Measurements from ENCODE around the gene FAM174C. TPM values are rescaled to one million over a fixed set of nuclear protein-coding genes. Genes with fewer than 3 reads are reported as not detected.
A peak's percentile ranks its signal among the peaks of the same experiment; 100 is the strongest.
"Not testable (repeated sequence)": the region's sequence is repeated elsewhere in the genome, so short reads cannot be mapped to it uniquely, and the experiment has no call there.

The FAM174C gene
- total RNA-seq, 1 donor from 2014 or later = 30.0 TPM

DNA sequence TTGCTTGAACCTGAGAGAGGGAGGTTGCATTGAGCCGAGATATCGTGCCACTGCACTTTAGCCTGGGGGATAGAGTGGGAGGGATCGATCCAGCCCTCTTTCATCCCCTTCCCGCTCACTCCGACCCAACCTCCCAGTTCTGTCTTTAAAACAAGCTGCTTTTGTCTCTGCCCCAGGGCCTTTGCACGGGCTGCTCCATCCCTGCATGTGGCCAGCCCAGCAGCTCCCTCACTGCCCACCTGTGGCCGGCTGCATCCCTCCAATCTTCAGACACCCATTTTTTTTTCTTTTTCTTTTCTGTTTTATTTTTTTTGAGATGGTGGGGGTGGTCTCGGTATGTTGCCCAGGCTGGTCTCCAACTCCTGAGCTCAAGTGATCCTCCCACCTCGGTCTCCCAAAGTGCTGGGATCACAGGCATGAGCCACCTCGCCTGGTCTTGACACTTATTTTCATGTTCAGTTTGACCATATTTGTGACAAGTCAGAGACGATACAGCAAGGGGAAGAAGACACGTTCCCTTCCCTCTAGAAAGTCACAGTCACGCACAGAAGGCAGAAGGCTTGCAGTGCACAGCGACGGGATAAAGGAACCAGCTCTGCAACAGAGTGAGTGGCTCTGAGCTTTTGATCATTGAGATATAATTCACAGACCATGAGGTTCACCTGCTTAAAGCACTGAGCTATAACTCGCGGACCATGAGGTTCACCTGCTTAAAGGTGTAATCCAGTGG, 42.1 kb downstream of the FAM174C start:
- H3K36me3 Mint-ChIP-seq (ENCODE audit: insufficient read depth) = no peaks in the 10 kb centered on the region
- H3K27me3 Mint-ChIP-seq = peaks cover 21% of the 10 kb centered on the region
- H3K27ac Mint-ChIP-seq = no peak overlapping the region
- H3K4me3 Mint-ChIP-seq (ENCODE audit: low read depth) = no peak overlapping the region
- no peak for DNase-seq (ENCODE audit: low spot score, unreplicated experiment)
- no peaks in the 10 kb centered on the region for H3K9me3 Mint-ChIP-seq (ENCODE audit: low read depth)
- TF ChIP-seq, protein P1, sequence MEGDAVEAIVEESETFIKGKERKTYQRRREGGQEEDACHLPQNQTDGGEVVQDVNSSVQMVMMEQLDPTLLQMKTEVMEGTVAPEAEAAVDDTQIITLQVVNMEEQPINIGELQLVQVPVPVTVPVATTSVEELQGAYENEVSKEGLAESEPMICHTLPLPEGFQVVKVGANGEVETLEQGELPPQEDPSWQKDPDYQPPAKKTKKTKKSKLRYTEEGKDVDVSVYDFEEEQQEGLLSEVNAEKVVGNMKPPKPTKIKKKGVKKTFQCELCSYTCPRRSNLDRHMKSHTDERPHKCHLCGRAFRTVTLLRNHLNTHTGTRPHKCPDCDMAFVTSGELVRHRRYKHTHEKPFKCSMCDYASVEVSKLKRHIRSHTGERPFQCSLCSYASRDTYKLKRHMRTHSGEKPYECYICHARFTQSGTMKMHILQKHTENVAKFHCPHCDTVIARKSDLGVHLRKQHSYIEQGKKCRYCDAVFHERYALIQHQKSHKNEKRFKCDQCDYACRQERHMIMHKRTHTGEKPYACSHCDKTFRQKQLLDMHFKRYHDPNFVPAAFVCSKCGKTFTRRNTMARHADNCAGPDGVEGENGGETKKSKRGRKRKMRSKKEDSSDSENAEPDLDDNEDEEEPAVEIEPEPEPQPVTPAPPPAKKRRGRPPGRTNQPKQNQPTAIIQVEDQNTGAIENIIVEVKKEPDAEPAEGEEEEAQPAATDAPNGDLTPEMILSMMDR (IDR thresholded peaks at IDR 0.05; ENCODE audit: unreplicated experiment) = no peak
- H3K4me1 Mint-ChIP-seq (ENCODE audit: low read depth) = peaks cover 3% of the 10 kb centered on the region

- H3K4me3 Mint-ChIP-seq (ENCODE audit: low read depth) = no peak overlapping the region
- TF ChIP-seq, protein P1 (IDR thresholded peaks at IDR 0.05; ENCODE audit: unreplicated experiment) = peak; percentile 8
- H3K27me3 Mint-ChIP-seq = peaks cover 25% of the 10 kb centered on the region
- peaks cover 2% of the 10 kb centered on the region for H3K4me1 Mint-ChIP-seq (ENCODE audit: low read depth)
- H3K27ac Mint-ChIP-seq = no peak overlapping the region
- H3K9me3 Mint-ChIP-seq (ENCODE audit: low read depth) = no peaks in the 10 kb centered on the region
- no peak for DNase-seq (ENCODE audit: low spot score, unreplicated experiment)
- no peaks in the 10 kb centered on the region for H3K36me3 Mint-ChIP-seq (ENCODE audit: insufficient read depth)
Observed at GRCh38 chr19:1318678-1319471, 43.5 kb downstream of the FAM174C start.

- peaks cover 23% of the 10 kb centered on the region for H3K27me3 Mint-ChIP-seq
- H3K36me3 Mint-ChIP-seq (ENCODE audit: insufficient read depth); H3K27ac Mint-ChIP-seq; H3K9me3 Mint-ChIP-seq (ENCODE audit: low read depth); H3K4me3 Mint-ChIP-seq (ENCODE audit: low read depth); H3K4me1 Mint-ChIP-seq (ENCODE audit: low read depth); DNase-seq (ENCODE audit: low spot score, unreplicated experiment): not testable (repeated sequence)
Observed at GRCh38 chr19:1320282-1320650, 44.9 kb downstream of the FAM174C start.

- Mint-ChIP-seq H3K36me3 (ENCODE audit: insufficient read depth) (no peaks in the 10 kb centered on the region), H3K27ac (no peak overlapping the region), H3K4me1 (ENCODE audit: low read depth) (peaks cover 2% of the 10 kb centered on the region), H3K4me3 (ENCODE audit: low read depth) (no peak overlapping the region), H3K27me3 (peaks cover 20% of the 10 kb centered on the region), H3K9me3 (ENCODE audit: low read depth) (no peaks in the 10 kb centered on the region)
- no peak for DNase-seq (ENCODE audit: low spot score, unreplicated experiment)
- TF ChIP-seq, protein P1 (IDR thresholded peaks at IDR 0.05; ENCODE audit: unreplicated experiment) = no peak
Observed at GRCh38 chr19:1321539-1321938, 46.2 kb downstream of the FAM174C start.

DNA sequence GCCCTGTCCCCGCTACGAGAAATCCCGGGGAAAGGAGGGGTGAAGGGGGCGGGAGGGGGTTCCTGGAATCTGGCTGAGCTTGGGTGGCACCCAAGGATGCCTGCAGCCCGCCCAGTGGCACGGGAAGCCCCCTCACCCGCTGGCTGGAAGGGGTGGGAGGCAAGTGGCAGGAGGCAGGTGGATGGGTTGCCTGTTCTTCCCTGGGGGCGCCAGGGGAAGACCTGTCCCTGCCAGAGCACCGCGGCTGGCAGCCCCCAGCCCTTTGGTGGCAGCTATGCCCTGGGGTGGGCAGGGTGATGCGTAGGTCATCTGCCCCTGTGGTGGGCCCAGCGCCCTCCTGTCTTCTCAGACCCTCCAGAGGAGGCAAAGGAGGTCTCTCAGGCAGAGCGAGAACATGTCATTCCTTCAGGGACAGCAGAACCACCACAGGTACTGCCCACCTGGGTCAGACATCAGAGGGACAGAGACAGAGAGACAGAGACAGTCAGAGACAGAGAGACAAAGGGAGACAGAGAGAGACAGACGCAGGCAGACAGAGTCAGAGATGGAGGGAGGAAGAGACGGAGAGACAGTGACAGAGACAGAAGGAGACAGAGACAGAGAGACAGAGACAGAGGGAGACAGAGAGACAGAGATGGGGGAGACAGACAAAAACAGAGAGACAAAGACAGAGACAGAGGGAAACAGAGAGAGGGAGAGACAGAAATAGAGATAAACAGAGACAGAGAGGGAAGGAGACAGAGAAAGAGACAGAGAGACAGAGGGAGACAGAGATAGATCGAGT, 47.1 kb downstream of the FAM174C start:
- Mint-ChIP-seq H3K9me3 (ENCODE audit: low read depth) (no peaks in the 10 kb centered on the region), H3K4me1 (ENCODE audit: low read depth) (peaks cover 2% of the 10 kb centered on the region), H3K27me3 (peaks cover 13% of the 10 kb centered on the region), H3K36me3 (ENCODE audit: insufficient read depth) (no peaks in the 10 kb centered on the region), H3K27ac (no peak overlapping the region), H3K4me3 (ENCODE audit: low read depth) (no peak overlapping the region)
- DNase-seq (ENCODE audit: low spot score, unreplicated experiment) = no peak
- TF ChIP-seq, protein P1 (IDR thresholded peaks at IDR 0.05; ENCODE audit: unreplicated experiment) = no peak

Measured in progenitor cell of endocrine pancreas (in vitro differentiated cells).